Measurements from ENCODE around the gene TRPV2. TPM values are rescaled to one million over a fixed set of nuclear protein-coding genes. Genes with fewer than 3 reads are reported as not detected.

TRPV2 gene
- total RNA-seq, 1 donor, result 149 TPM

- DNase-seq (ENCODE audit: low read depth in 2 of 3, low spot score in 2 of 3), result no peak
Observed at GRCh38 chr17:16453493-16453851, 38.1 kb downstream of the TRPV2 start.

GRCh38 chr17:16455997-16456741 is 40.8 kb downstream of the TRPV2 start:
- DNase-seq (ENCODE audit: low read depth in 2 of 3, low spot score in 2 of 3), result no peak

- no peak for DNase-seq (ENCODE audit: low read depth in 2 of 3, low spot score in 2 of 3)
Observed at GRCh38 chr17:16456742-16457316, 41.5 kb downstream of the TRPV2 start.

GRCh38 chr17:16459271-16459670 is 43.9 kb downstream of the TRPV2 start:
- no peak for DNase-seq (ENCODE audit: low read depth in 2 of 3, low spot score in 2 of 3)

- DNase-seq (ENCODE audit: low read depth in 2 of 3, low spot score in 2 of 3), result no peak
Observed at GRCh38 chr17:16459855-16460550, 44.6 kb downstream of the TRPV2 start.

GRCh38 chr17:16460796-16461605 is 45.6 kb downstream of the TRPV2 start:
- DNase-seq (ENCODE audit: low read depth in 2 of 3, low spot score in 2 of 3), result no peak

GRCh38 chr17:16461606-16461866 is 46.2 kb downstream of the TRPV2 start:
- no peak for DNase-seq (ENCODE audit: low read depth in 2 of 3, low spot score in 2 of 3)

GRCh38 chr17:16462070-16462864 is 46.9 kb downstream of the TRPV2 start:
- no peak for DNase-seq (ENCODE audit: low read depth in 2 of 3, low spot score in 2 of 3)

GRCh38 chr17:16463358-16464302 is 48.3 kb downstream of the TRPV2 start:
- no peak for DNase-seq (ENCODE audit: low read depth in 2 of 3, low spot score in 2 of 3)

- DNase-seq (ENCODE audit: low read depth in 2 of 3, low spot score in 2 of 3), result no peak
Observed at GRCh38 chr17:16464303-16465051, 49.1 kb downstream of the TRPV2 start.

GRCh38 chr17:16465052-16465312 is 49.6 kb downstream of the TRPV2 start:
- DNase-seq (ENCODE audit: low read depth in 2 of 3, low spot score in 2 of 3), result no peak

- DNase-seq (ENCODE audit: low read depth in 2 of 3, low spot score in 2 of 3), result no peak
Observed at GRCh38 chr17:16465861-16466338, 50.5 kb downstream of the TRPV2 start.

GRCh38 chr17:16466407-16466806 is 51.0 kb downstream of the TRPV2 start:
- DNase-seq (ENCODE audit: low read depth in 2 of 3, low spot score in 2 of 3), result no peak

GRCh38 chr17:16467044-16467443 is 51.7 kb downstream of the TRPV2 start:
- no peak for DNase-seq (ENCODE audit: low read depth in 2 of 3, low spot score in 2 of 3)

- DNase-seq (ENCODE audit: low read depth in 2 of 3, low spot score in 2 of 3), result no peak
Observed at GRCh38 chr17:16467886-16468285, 52.5 kb downstream of the TRPV2 start.

GRCh38 chr17:16468428-16468992 is 53.1 kb downstream of the TRPV2 start:
- no peak for DNase-seq (ENCODE audit: low read depth in 2 of 3, low spot score in 2 of 3)

- DNase-seq (ENCODE audit: low read depth in 2 of 3, low spot score in 2 of 3), result no peak
Observed at GRCh38 chr17:16470265-16470664, 54.9 kb downstream of the TRPV2 start.

GRCh38 chr17:16471295-16471694 is 55.9 kb downstream of the TRPV2 start:
- DNase-seq (ENCODE audit: low read depth in 2 of 3, low spot score in 2 of 3), result no peak

- no peak for DNase-seq (ENCODE audit: low read depth in 2 of 3, low spot score in 2 of 3)
Observed at GRCh38 chr17:16472539-16472938, 57.2 kb downstream of the TRPV2 start.

Data from hematopoietic multipotent progenitor cell (in vitro differentiated cells).